Measurements from ENCODE around the gene SLC46A1. TPM values are rescaled to one million over a fixed set of nuclear protein-coding genes. Genes with fewer than 3 reads are reported as not detected.

Gene SLC46A1
- polyA plus RNA-seq, 1 donor from 2014 or later, result 12.3 TPM

- H3K79me2 ChIP-seq (replicated peaks; ENCODE audit: insufficient read depth, low read length), result peaks cover 8% of the 10 kb centered on the region
- H3K9ac ChIP-seq (ENCODE audit: low read length), result no peak overlapping the region
- H3K4me2 ChIP-seq (ENCODE audit: low read length), result no peak overlapping the region
- TF ChIP-seq POLR2AphosphoS5 (IDR thresholded peaks at IDR 0.05), result no peak
- no peak for TF ChIP-seq SMC3 (conservative IDR thresholded peaks at IDR 0.05; ENCODE audit: poor library complexity)
- TF ChIP-seq EZH2 (IDR thresholded peaks at IDR 0.05; ENCODE audit: borderline replicate concordance, insufficient read depth, low read length, poor library complexity, severe bottlenecking), result no peak
- TF ChIP-seq MXI1 (conservative IDR thresholded peaks at IDR 0.05; ENCODE audit: poor library complexity, severe bottlenecking), result no peak
- TF ChIP-seq EP300 (conservative IDR thresholded peaks at IDR 0.05; ENCODE audit: poor library complexity, severe bottlenecking), result no peak
- no peak for TF ChIP-seq REST (IDR thresholded peaks at IDR 0.05; ENCODE audit: borderline replicate concordance)
- TF ChIP-seq CTCF (IDR thresholded peaks at IDR 0.05; ENCODE audit: poor library complexity, severe bottlenecking), result peak; percentile 13
- no peak for TF ChIP-seq TAF1 (IDR thresholded peaks at IDR 0.05; ENCODE audit: low read depth)
- peak overlapping the region; percentile 96 for H3K27ac ChIP-seq (ENCODE audit: low read length)
- no peaks in the 10 kb centered on the region for H3K9me3 ChIP-seq (ENCODE audit: low read length)
- no peaks in the 10 kb centered on the region for H3K27me3 ChIP-seq (ENCODE audit: insufficient read depth, low read depth, low read length)
- H3K36me3 ChIP-seq (ENCODE audit: insufficient read depth, low read length), result no peaks in the 10 kb centered on the region
- no peak overlapping the region for H2AFZ ChIP-seq (ENCODE audit: low read depth, low read length)
- peaks cover 3% of the 10 kb centered on the region for H3F3A ChIP-seq (ENCODE audit: insufficient read depth, low read length, poor library complexity, severe bottlenecking)
- H3K4me3 ChIP-seq (ENCODE audit: low read length), result no peak overlapping the region
- no peaks in the 10 kb centered on the region for H3K9me2 ChIP-seq (ENCODE audit: insufficient read depth, low read length)
- no peaks in the 10 kb centered on the region for H4K20me1 ChIP-seq (ENCODE audit: insufficient read depth)
Measured at GRCh38 chr17:28369684-28370034, 36.4 kb downstream of the SLC46A1 start.

- Histone ChIP-seq H3K27me3 (ENCODE audit: insufficient read depth, low read depth, low read length) (no peaks in the 10 kb centered on the region), H3K9ac (ENCODE audit: low read length) (no peak overlapping the region), H3F3A (ENCODE audit: insufficient read depth, low read length, poor library complexity, severe bottlenecking) (peaks cover 3% of the 10 kb centered on the region), H3K9me2 (ENCODE audit: insufficient read depth, low read length) (no peaks in the 10 kb centered on the region), H4K20me1 (ENCODE audit: insufficient read depth) (no peaks in the 10 kb centered on the region), H2AFZ (ENCODE audit: low read depth, low read length) (no peak overlapping the region), H3K4me2 (ENCODE audit: low read length) (no peak overlapping the region), H3K36me3 (ENCODE audit: insufficient read depth, low read length) (no peaks in the 10 kb centered on the region), H3K27ac (ENCODE audit: low read length) (no peak overlapping the region), H3K4me3 (ENCODE audit: low read length) (no peak overlapping the region), H3K9me3 (ENCODE audit: low read length) (no peaks in the 10 kb centered on the region), H3K79me2 (replicated peaks; ENCODE audit: insufficient read depth, low read length) (peaks cover 3% of the 10 kb centered on the region)
- TF ChIP-seq CTCF (IDR thresholded peaks at IDR 0.05; ENCODE audit: poor library complexity, severe bottlenecking), result no peak
- no peak for TF ChIP-seq SMC3 (conservative IDR thresholded peaks at IDR 0.05; ENCODE audit: poor library complexity)
- no peak for TF ChIP-seq POLR2AphosphoS5 (IDR thresholded peaks at IDR 0.05)
- TF ChIP-seq REST (IDR thresholded peaks at IDR 0.05; ENCODE audit: borderline replicate concordance), result no peak
- no peak for TF ChIP-seq MXI1 (conservative IDR thresholded peaks at IDR 0.05; ENCODE audit: poor library complexity, severe bottlenecking)
- no peak for TF ChIP-seq RAD21 (conservative IDR thresholded peaks at IDR 0.05)
- TF ChIP-seq EP300 (conservative IDR thresholded peaks at IDR 0.05; ENCODE audit: poor library complexity, severe bottlenecking), result no peak
- TF ChIP-seq EZH2 (IDR thresholded peaks at IDR 0.05; ENCODE audit: borderline replicate concordance, insufficient read depth, low read length, poor library complexity, severe bottlenecking), result no peak
- TF ChIP-seq TAF1 (IDR thresholded peaks at IDR 0.05; ENCODE audit: low read depth), result no peak
Measured at GRCh38 chr17:28368915-28369683, 36.9 kb downstream of the SLC46A1 start.
